Loucy (cell line): ENCODE data around the gene ZNF831.

Experiments used
- H2AFZ ChIP-seq: fragments of 200-600 bp; sonication (generic); 2 replicates; pipeline ENCODE4 v1.6.0; 2016; ENCODE audit warnings: antibody characterized with exemption, mild to moderate bottlenecking, low read length, moderate library complexity
- H3F3A ChIP-seq: fragments of 200-600 bp; 2 replicates; pipeline ENCODE4 v1.6.0; 2016; ENCODE audit warnings: antibody characterized with exemption, low read depth, mild to moderate bottlenecking
- H3K27me3 ChIP-seq: fragments of 200-600 bp; sonication (generic); 2 replicates; pipeline ENCODE4 v1.6.1; 2014; ENCODE audit warnings: low read length, mild to moderate bottlenecking; ENCODE audit not compliant: insufficient read depth, poor library complexity, severe bottlenecking
- H3K36me3 ChIP-seq: fragments of 200-600 bp; sonication (generic); 2 replicates; pipeline ENCODE4 v1.6.1; 2016; ENCODE audit warnings: low read length; ENCODE audit not compliant: insufficient read depth
- H3K4me1 ChIP-seq: fragments of 200-600 bp; sonication (generic); 2 replicates; pipeline ENCODE4 v1.5.1; 2014; ENCODE audit warnings: low read length, mild to moderate bottlenecking; ENCODE audit not compliant: insufficient read depth, poor library complexity, severe bottlenecking
- H3K4me2 ChIP-seq: fragments of 200-600 bp; sonication (generic); 2 replicates; pipeline ENCODE4 v1.6.0; 2014; ENCODE audit warnings: antibody characterized with exemption, low read length, low read depth, mild to moderate bottlenecking; ENCODE audit not compliant: poor library complexity, severe bottlenecking
- H3K4me3 ChIP-seq: fragments of 200-600 bp; sonication (generic); 2 replicates; pipeline ENCODE4 v1.5.1; 2014; ENCODE audit warnings: low read length, mild to moderate bottlenecking, mixed read lengths; ENCODE audit not compliant: poor library complexity, severe bottlenecking
- H3K79me2 ChIP-seq: fragments of 200-600 bp; sonication (generic); 2 replicates; pipeline ENCODE4 v1.6.1; 2014; ENCODE audit warnings: low read length; ENCODE audit not compliant: insufficient read depth
- H3K9ac ChIP-seq: fragments of 200-600 bp; sonication (generic); 2 replicates; pipeline ENCODE4 v1.6.0; 2014; ENCODE audit warnings: mild to moderate bottlenecking, low read depth, low read length, moderate library complexity; ENCODE audit not compliant: poor library complexity, severe bottlenecking
- H3K9me2 ChIP-seq: fragments of 200-600 bp; sonication (generic); replicated peaks from 2 replicates; pipeline ENCODE4 v1.6.1; 2016; ENCODE audit warnings: low read depth, low read length, mixed read lengths
- H3K9me3 ChIP-seq: fragments of 200-600 bp; sonication (generic); 2 replicates; pipeline ENCODE4 v1.6.1; 2014; ENCODE audit warnings: mild to moderate bottlenecking, antibody characterized with exemption, low read length, low read depth; ENCODE audit not compliant: insufficient read depth
- H4K20me1 ChIP-seq: fragments of 200-600 bp; sonication (generic); 2 replicates; pipeline ENCODE4 v1.6.0; 2014; ENCODE audit warnings: antibody characterized with exemption, low read length, mild to moderate bottlenecking; ENCODE audit not compliant: insufficient read depth, poor library complexity, severe bottlenecking
- CTCF ChIP-seq: fragments of 200-600 bp; sonication (generic); conservative IDR thresholded peaks from 2 replicates; pipeline ENCODE4 v1.5.1; 2014; ENCODE audit warnings: mild to moderate bottlenecking, antibody characterized with exemption, low read length
- EZH2phosphoT487 ChIP-seq: fragments of 200-600 bp; IDR thresholded peaks from 2 replicates; pipeline ENCODE4 v1.6.1; 2018; ENCODE audit warnings: antibody characterized with exemption, mild to moderate bottlenecking, moderate library complexity, borderline replicate concordance

ZNF831 gene

GRCh38 chr20:59124296-59125029, 39.2 kb upstream of the ZNF831 start:
- Histone ChIP-seq H3F3A (no peaks in the 10 kb centered on the region), H3K4me3 (no peak overlapping the region), H3K9me3 (no peaks in the 10 kb centered on the region), H3K36me3 (no peaks in the 10 kb centered on the region), H4K20me1 (no peaks in the 10 kb centered on the region), H3K27me3 (no peaks in the 10 kb centered on the region), H3K9me2 (no peaks in the 10 kb centered on the region), H3K4me1 (peaks cover 16% of the 10 kb centered on the region), H3K9ac (no peak overlapping the region), H3K79me2 (no peaks in the 10 kb centered on the region), H2AFZ (no peak overlapping the region), H3K4me2 (no peak overlapping the region)
- TF ChIP-seq EZH2phosphoT487 (no peak), CTCF (no peak)

GRCh38 chr20:59125332-59125731, 38.3 kb upstream of the ZNF831 start:
- no peaks in the 10 kb centered on the region for H3K9me2 ChIP-seq
- peaks cover 13% of the 10 kb centered on the region for H3K4me1 ChIP-seq
- no peak overlapping the region for H3K4me2 ChIP-seq
- no peak overlapping the region for H3K4me3 ChIP-seq
- H3F3A ChIP-seq, result no peaks in the 10 kb centered on the region
- H4K20me1 ChIP-seq, result no peaks in the 10 kb centered on the region
- no peaks in the 10 kb centered on the region for H3K79me2 ChIP-seq
- H3K27me3 ChIP-seq, result no peaks in the 10 kb centered on the region
- TF ChIP-seq CTCF (no peak), EZH2phosphoT487 (no peak)
- H3K9ac ChIP-seq, result no peak overlapping the region
- H3K36me3 ChIP-seq, result no peaks in the 10 kb centered on the region
- H2AFZ ChIP-seq, result no peak overlapping the region
- H3K9me3 ChIP-seq, result no peaks in the 10 kb centered on the region

- TF ChIP-seq EZH2phosphoT487 (no peak), CTCF (no peak)
- Histone ChIP-seq H3K36me3 (no peaks in the 10 kb centered on the region), H3K4me3 (no peak overlapping the region), H3K9ac (no peak overlapping the region), H3K9me3 (no peaks in the 10 kb centered on the region), H3K4me1 (peaks cover 8% of the 10 kb centered on the region), H3K27me3 (no peaks in the 10 kb centered on the region), H3K9me2 (no peaks in the 10 kb centered on the region), H2AFZ (no peak overlapping the region), H3K4me2 (no peak overlapping the region), H3F3A (no peaks in the 10 kb centered on the region), H3K79me2 (no peaks in the 10 kb centered on the region), H4K20me1 (no peaks in the 10 kb centered on the region)
Observed at GRCh38 chr20:59125836-59126235, 37.8 kb upstream of the ZNF831 start.
